Sigmoid colon (tissue), 3 donors: ENCODE measurements around the gene GNAQ.
"Not testable (repeated sequence)": the region's sequence is repeated elsewhere in the genome, so short reads cannot be mapped to it uniquely, and the experiment has no call there.

Source experiments
- CTCF ChIP-seq, 4 experiments: fragments of 450-650 bp in 3 of 4; fragments of 200-600 bp in 1 of 4; IDR thresholded peaks; one replicate each; pipeline ENCODE4 v1.5.1; 2016 to 2019; ENCODE audit warnings: antibody characterized with exemption in 4 of 4, mild to moderate bottlenecking in 3 of 4, moderate library complexity in 2 of 4
- POLR2A ChIP-seq, 2 donors: fragments of 450-650 bp; IDR thresholded peaks; one replicate each; pipeline ENCODE4 v1.6.1; 2016; ENCODE audit warnings: antibody characterized with exemption in 2 of 2, mild to moderate bottlenecking in 2 of 2, moderate library complexity in 2 of 2

GRCh38 chr9:77717608-77718297 lies 313.9 kb downstream of the GNAQ start:
- not testable (repeated sequence) for TF ChIP-seq CTCF, POLR2A (IDR thresholded peaks at IDR 0.05)
